ENCODE results near the gene CPXM2.

DNA sequence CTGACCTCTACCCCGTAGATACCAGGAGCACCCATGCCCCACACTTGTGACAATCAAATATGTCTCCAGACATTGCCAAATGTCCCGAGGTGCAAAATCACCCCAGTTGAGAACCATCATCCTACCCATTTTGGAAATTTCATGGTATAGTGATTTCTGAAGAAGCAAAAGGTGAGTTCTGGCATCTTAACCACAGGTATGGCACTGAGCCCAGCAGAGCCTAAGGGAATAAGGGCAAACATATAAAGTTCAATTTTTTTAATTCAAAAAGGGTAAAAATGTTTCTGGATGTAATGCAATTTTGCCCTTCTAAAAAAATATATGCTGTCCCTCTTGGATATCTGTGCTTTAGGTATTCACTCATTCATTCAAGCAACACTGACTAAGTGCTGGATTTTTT is 30.5 kb upstream of the CPXM2 start:
- TF ChIP-seq, protein P1, sequence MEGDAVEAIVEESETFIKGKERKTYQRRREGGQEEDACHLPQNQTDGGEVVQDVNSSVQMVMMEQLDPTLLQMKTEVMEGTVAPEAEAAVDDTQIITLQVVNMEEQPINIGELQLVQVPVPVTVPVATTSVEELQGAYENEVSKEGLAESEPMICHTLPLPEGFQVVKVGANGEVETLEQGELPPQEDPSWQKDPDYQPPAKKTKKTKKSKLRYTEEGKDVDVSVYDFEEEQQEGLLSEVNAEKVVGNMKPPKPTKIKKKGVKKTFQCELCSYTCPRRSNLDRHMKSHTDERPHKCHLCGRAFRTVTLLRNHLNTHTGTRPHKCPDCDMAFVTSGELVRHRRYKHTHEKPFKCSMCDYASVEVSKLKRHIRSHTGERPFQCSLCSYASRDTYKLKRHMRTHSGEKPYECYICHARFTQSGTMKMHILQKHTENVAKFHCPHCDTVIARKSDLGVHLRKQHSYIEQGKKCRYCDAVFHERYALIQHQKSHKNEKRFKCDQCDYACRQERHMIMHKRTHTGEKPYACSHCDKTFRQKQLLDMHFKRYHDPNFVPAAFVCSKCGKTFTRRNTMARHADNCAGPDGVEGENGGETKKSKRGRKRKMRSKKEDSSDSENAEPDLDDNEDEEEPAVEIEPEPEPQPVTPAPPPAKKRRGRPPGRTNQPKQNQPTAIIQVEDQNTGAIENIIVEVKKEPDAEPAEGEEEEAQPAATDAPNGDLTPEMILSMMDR (IDR thresholded peaks at IDR 0.05; ENCODE audit: low read depth, low read length, missing input control), result no peak
- no peak for TF ChIP-seq EGR1 (IDR thresholded peaks at IDR 0.05; ENCODE audit: low read depth in 2 of 2)
- no peak for TF ChIP-seq FOXA1 (IDR thresholded peaks at IDR 0.05)
- TF ChIP-seq, protein P2, sequence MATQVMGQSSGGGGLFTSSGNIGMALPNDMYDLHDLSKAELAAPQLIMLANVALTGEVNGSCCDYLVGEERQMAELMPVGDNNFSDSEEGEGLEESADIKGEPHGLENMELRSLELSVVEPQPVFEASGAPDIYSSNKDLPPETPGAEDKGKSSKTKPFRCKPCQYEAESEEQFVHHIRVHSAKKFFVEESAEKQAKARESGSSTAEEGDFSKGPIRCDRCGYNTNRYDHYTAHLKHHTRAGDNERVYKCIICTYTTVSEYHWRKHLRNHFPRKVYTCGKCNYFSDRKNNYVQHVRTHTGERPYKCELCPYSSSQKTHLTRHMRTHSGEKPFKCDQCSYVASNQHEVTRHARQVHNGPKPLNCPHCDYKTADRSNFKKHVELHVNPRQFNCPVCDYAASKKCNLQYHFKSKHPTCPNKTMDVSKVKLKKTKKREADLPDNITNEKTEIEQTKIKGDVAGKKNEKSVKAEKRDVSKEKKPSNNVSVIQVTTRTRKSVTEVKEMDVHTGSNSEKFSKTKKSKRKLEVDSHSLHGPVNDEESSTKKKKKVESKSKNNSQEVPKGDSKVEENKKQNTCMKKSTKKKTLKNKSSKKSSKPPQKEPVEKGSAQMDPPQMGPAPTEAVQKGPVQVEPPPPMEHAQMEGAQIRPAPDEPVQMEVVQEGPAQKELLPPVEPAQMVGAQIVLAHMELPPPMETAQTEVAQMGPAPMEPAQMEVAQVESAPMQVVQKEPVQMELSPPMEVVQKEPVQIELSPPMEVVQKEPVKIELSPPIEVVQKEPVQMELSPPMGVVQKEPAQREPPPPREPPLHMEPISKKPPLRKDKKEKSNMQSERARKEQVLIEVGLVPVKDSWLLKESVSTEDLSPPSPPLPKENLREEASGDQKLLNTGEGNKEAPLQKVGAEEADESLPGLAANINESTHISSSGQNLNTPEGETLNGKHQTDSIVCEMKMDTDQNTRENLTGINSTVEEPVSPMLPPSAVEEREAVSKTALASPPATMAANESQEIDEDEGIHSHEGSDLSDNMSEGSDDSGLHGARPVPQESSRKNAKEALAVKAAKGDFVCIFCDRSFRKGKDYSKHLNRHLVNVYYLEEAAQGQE (IDR thresholded peaks at IDR 0.05), result no peak
- TF ChIP-seq SP1 (IDR thresholded peaks at IDR 0.05), result no peak
- TF ChIP-seq, protein P3, sequence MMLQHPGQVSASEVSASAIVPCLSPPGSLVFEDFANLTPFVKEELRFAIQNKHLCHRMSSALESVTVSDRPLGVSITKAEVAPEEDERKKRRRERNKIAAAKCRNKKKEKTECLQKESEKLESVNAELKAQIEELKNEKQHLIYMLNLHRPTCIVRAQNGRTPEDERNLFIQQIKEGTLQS (IDR thresholded peaks at IDR 0.05), result no peak
- no peak for TF ChIP-seq JUND (IDR thresholded peaks at IDR 0.05)
- TF ChIP-seq RAD21 (IDR thresholded peaks at IDR 0.05), result no peak
- TF ChIP-seq, protein P4, sequence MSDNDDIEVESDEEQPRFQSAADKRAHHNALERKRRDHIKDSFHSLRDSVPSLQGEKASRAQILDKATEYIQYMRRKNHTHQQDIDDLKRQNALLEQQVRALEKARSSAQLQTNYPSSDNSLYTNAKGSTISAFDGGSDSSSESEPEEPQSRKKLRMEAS (IDR thresholded peaks at IDR 0.05), result no peak
- no peak for TF ChIP-seq GABPA (IDR thresholded peaks at IDR 0.05 in 1 of 2, conservative IDR thresholded peaks at IDR 0.05 in 1 of 2)
- TF ChIP-seq HNF4G (IDR thresholded peaks at IDR 0.05), result no peak
- no peak for TF ChIP-seq RXRA (IDR thresholded peaks at IDR 0.05)
- no peak for TF ChIP-seq YY1 (IDR thresholded peaks at IDR 0.05)
